B cell (primary cell): Measurements from ENCODE around the gene CD209. TPM values are rescaled to one million over a fixed set of nuclear protein-coding genes. Genes with fewer than 3 reads are reported as not detected.
A peak's percentile ranks its signal among the peaks of the same experiment; 100 is the strongest.

Experiments
- ATAC-seq: fragments of 200-7000 bp; cut with Tn5 transposase; one replicate; pipeline ENCODE4 v1.10.0; 2021; ENCODE audit warnings: low read depth, mild to moderate bottlenecking, moderate number of reproducible peaks, moderate library complexity
- CTCF ChIA-PET: fragments of 350-600 bp; sonication (Branson Sonifier 250); formaldehyde crosslinking; loops from one replicate; lab custom pipeline; 2021; ENCODE audit warnings: antibody characterized with exemption, inconsistent platforms; lab: Charles Lee
- POLR2A ChIA-PET: fragments of 350-600 bp; sonication (Branson Sonifier 250); formaldehyde crosslinking; loops from one replicate; lab custom pipeline; 2021; ENCODE audit warnings: antibody characterized with exemption; lab: Charles Lee
- DNase-seq: peaks from one replicate; pipeline ENCODE4 v3.0.0; 2013
- H2AFZ ChIP-seq: 2 replicates; pipeline ENCODE4 v1.6.1; 2012; ENCODE audit warnings: mild to moderate bottlenecking, low read depth, low read length; ENCODE audit not compliant: insufficient read depth, poor library complexity, severe bottlenecking
- H3K27ac ChIP-seq, 2 donors: 1 replicate in 1 of 2; 2 replicates in 1 of 2; pipeline ENCODE4 v1.5.1; 2012 to 2013; ENCODE audit warnings: low read length in 2 of 2, mild to moderate bottlenecking in 2 of 2, moderate library complexity in 1 of 2
- H3K27me3 ChIP-seq, 4 experiments: fragments of 200-600 bp in 1 of 4; sonication (generic) in 1 of 4; replicated peaks in 1 of 4; 1 replicate in 2 of 4; 2 replicates in 2 of 4; pipeline versions ENCODE4 v1.6.1 to v1.7.0; 2013 to 2016; ENCODE audit warnings: low read length in 3 of 4, mild to moderate bottlenecking in 2 of 4, mixed read lengths in 1 of 4, moderate library complexity in 1 of 4; ENCODE audit not compliant: insufficient read depth in 4 of 4, control insufficient read depth in 3 of 4; ENCODE audit errors: control extremely low read depth in 1 of 4
- H3K36me3 ChIP-seq, 2 experiments: replicated peaks in 1 of 2; 1 replicate in 1 of 2; 2 replicates in 1 of 2; pipeline versions ENCODE4 v1.6.1 to v1.7.1; 2013; ENCODE audit warnings: low read length in 1 of 2; ENCODE audit not compliant: insufficient read depth in 2 of 2, control insufficient read depth in 1 of 2; ENCODE audit errors: control extremely low read depth in 1 of 2, extremely low read depth in 1 of 2
- H3K4me1 ChIP-seq, 2 donors: fragments of 200-600 bp in 1 of 2; sonication (generic) in 1 of 2; 1 replicate in 1 of 2; 2 replicates in 1 of 2; pipeline versions ENCODE4 v1.5.1 to v1.6.1; 2013 to 2017; ENCODE audit warnings: low read length in 2 of 2; ENCODE audit not compliant: control insufficient read depth in 2 of 2, insufficient read depth in 2 of 2
- H3K4me2 ChIP-seq: replicated peaks from 2 replicates; pipeline ENCODE3; 2012; ENCODE audit warnings: mild to moderate bottlenecking, low read depth, low read length; ENCODE audit not compliant: poor library complexity, severe bottlenecking
- H3K4me3 ChIP-seq, 5 experiments: fragments of 200-600 bp in 1 of 5; sonication (generic) in 1 of 5; 1 replicate in 3 of 5; 2 replicates in 2 of 5; pipeline versions ENCODE4 v1.5.1 to v1.7.0; 2011 to 2016; ENCODE audit warnings: low read length in 4 of 5, mild to moderate bottlenecking in 4 of 5, low read depth in 2 of 5, control low read depth in 1 of 5, moderate library complexity in 1 of 5; ENCODE audit not compliant: insufficient read depth in 1 of 5; ENCODE audit errors: control extremely low read depth in 1 of 5, extremely low read depth in 1 of 5
- H3K79me2 ChIP-seq: fragments of 200-600 bp; sonication (generic); one replicate; pipeline ENCODE4 v1.6.0; 2016; ENCODE audit warnings: low read length; ENCODE audit not compliant: control insufficient read depth, insufficient read depth
- H3K9ac ChIP-seq: fragments of 200-600 bp; sonication (generic); 2 replicates; pipeline ENCODE4 v1.6.1; 2017; ENCODE audit warnings: mild to moderate bottlenecking, low read length, moderate library complexity
- H3K9me3 ChIP-seq, 3 donors: one replicate each; pipeline versions ENCODE4 v1.6.1 to v1.7.1; 2013; ENCODE audit warnings: low read length in 2 of 3; ENCODE audit not compliant: control insufficient read depth in 2 of 3, insufficient read depth in 1 of 3; ENCODE audit errors: control extremely low read depth in 1 of 3
- H4K20me1 ChIP-seq: 2 replicates; pipeline ENCODE4 v1.6.0; 2012; ENCODE audit warnings: mild to moderate bottlenecking, low read length; ENCODE audit not compliant: insufficient read depth, control insufficient read depth, poor library complexity, severe bottlenecking
- H3K27ac Mint-ChIP-seq: one replicate; pipeline ENCODE4 v1.8.0; 2021; ENCODE audit warnings: mixed read lengths
- H3K27me3 Mint-ChIP-seq: one replicate; pipeline ENCODE4 v1.8.0; 2021; ENCODE audit warnings: mixed read lengths
- H3K4me1 Mint-ChIP-seq: one replicate; pipeline ENCODE4 v1.8.0; 2021; ENCODE audit warnings: mixed read lengths
- H3K4me3 Mint-ChIP-seq: one replicate; pipeline ENCODE4 v1.8.0; 2021; ENCODE audit warnings: mixed read lengths
- H3K9me3 Mint-ChIP-seq: one replicate; pipeline ENCODE4 v1.8.0; 2022; ENCODE audit warnings: mixed read lengths; ENCODE audit not compliant: insufficient read depth
- EZH2 ChIP-seq: IDR thresholded peaks from 2 replicates; pipeline ENCODE4 v1.6.1; 2012; ENCODE audit warnings: borderline replicate concordance, low read depth, mild to moderate bottlenecking, moderate library complexity, low read length; ENCODE audit not compliant: insufficient read depth, poor library complexity, severe bottlenecking
- WGBS: methylation state at CpG from one replicate; pipeline ENCODE4 v1.1.5; 2013; ENCODE audit warnings: missing lambda C conversion rate; ENCODE audit not compliant: insufficient coverage; 5-methylcytosine and 5-hydroxymethylcytosine counted together
- intact Hi-C: fragments of 100-400 bp; cut with micrococcal nuclease; formaldehyde crosslinking; loops from one replicate; pipeline ENCODE4 v1.10.0; 2022
- polyA plus RNA-seq: library from polyadenylated mRNA; depleted of rRNA; stranded (reverse); fragments of >200 nt; gene quantifications from 2 replicates; pipeline ENCODE4 v1.2.3, GENCODE V29; 2012
- total RNA-seq, 2 donors: library from RNA; stranded (reverse); fragments of 120-200 nt in 1 of 2; gene quantifications; 1 replicate in 1 of 2; 2 replicates in 1 of 2; pipeline versions ENCODE4 v1.2.3 to v1.2.4, GENCODE V29; 2013 to 2022
- TF ChIP-seq, protein P1 (sequence below): fragments of 200-600 bp; IDR thresholded peaks from one replicate; pipeline ENCODE4 v1.8.0; 2022; ENCODE audit warnings: antibody characterized with exemption, mild to moderate bottlenecking

The CD209 gene
- total and polyA plus RNA-seq, 2 donors (not counting 1 experiment from before 2014, with no cell fraction given), result 0.10 TPM; not detected in 1

GRCh38 chr19:7744871-7745650 lies 2.3 kb downstream of the CD209 start:
- CTCF ChIA-PET, result interaction anchor here (2.0 to 3.1 kb wide), 2 partner anchors 54 to 64 kb away, joined by 7 to 11 read pairs; partner anchors contain the start of gene TRAPPC5
- H3K4me3 ChIP-seq, result no peak overlapping the region
- WGBS, result 90% methylated on average over 7 of the region's 12 CpGs

More at GRCh38 chr19:7744871-7745650, 2.3 kb downstream of the CD209 start:
- Histone ChIP-seq H3K9me3 (peaks cover 3 to 4% (median 4%) of the 10 kb centered on the region in 3 donors), H2AFZ (no peak overlapping the region), H3K27ac (no peak overlapping the region), H3K36me3 (no peaks in the 10 kb centered on the region), H3K4me1 (peaks cover 34 to 39% of the 10 kb centered on the region in 2 donors), H3K79me2 (no peaks in the 10 kb centered on the region), H3K9ac (no peak overlapping the region), H4K20me1 (no peaks in the 10 kb centered on the region), H3K27me3 (peaks cover 0 to 5% (median 0%) of the 10 kb centered on the region in 4 experiments), H3K4me2 (no peak overlapping the region)
- ATAC-seq, result no peak
- Mint-ChIP-seq H3K9me3 (no peaks in the 10 kb centered on the region), H3K4me1 (peaks cover 54% of the 10 kb centered on the region), H3K27me3 (peaks cover 8% of the 10 kb centered on the region), H3K27ac (no peak overlapping the region), H3K4me3 (peak overlapping the region; percentile 18)
- POLR2A ChIA-PET, result interaction anchor here (1.4 kb wide), 1 partner anchor 43 kb away, joined by 9 read pairs; the partner anchor contains the start of gene FCER2
- intact Hi-C loops, result loop anchor here (5.0 kb wide), 1 partner anchor 52 kb away; no protein-coding TSS in a partner anchor
- DNase-seq, result no peak
- no peak for TF ChIP-seq EZH2
- TF ChIP-seq, protein P1, sequence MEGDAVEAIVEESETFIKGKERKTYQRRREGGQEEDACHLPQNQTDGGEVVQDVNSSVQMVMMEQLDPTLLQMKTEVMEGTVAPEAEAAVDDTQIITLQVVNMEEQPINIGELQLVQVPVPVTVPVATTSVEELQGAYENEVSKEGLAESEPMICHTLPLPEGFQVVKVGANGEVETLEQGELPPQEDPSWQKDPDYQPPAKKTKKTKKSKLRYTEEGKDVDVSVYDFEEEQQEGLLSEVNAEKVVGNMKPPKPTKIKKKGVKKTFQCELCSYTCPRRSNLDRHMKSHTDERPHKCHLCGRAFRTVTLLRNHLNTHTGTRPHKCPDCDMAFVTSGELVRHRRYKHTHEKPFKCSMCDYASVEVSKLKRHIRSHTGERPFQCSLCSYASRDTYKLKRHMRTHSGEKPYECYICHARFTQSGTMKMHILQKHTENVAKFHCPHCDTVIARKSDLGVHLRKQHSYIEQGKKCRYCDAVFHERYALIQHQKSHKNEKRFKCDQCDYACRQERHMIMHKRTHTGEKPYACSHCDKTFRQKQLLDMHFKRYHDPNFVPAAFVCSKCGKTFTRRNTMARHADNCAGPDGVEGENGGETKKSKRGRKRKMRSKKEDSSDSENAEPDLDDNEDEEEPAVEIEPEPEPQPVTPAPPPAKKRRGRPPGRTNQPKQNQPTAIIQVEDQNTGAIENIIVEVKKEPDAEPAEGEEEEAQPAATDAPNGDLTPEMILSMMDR, result no peak
